ENCODE measurements around the gene ZNF831.

- TF ChIP-seq CTCF (IDR thresholded peaks at IDR 0.05) (no peak), EP300 (IDR thresholded peaks at IDR 0.05) (no peak), POLR2A (IDR thresholded peaks at IDR 0.05) (no peak)
Measured at GRCh38 chr20:59157961-59158541, 5.6 kb upstream of the ZNF831 start.

All from tibial nerve (tissue), 4 donors.